Astrocyte (in vitro differentiated cells and primary cell): ENCODE data around the gene PCNX1. TPM values are rescaled to one million over a fixed set of nuclear protein-coding genes. Genes with fewer than 3 reads are reported as not detected.

Experiments
- DNase-seq: peaks from one replicate; pipeline ENCODE4 v3.0.0-alpha.2; 2010; ENCODE audit warnings: low read depth
- FAIRE-seq: peaks from 2 replicates; lab custom pipeline; 2011; peaks lifted over from hg19 to GRCh38; lab: Jason Lieb, UNC
- H2AFZ ChIP-seq: 2 replicates; pipeline ENCODE4 v1.6.0; 2012; ENCODE audit warnings: low read depth, low read length, inconsistent platforms
- H3K27ac ChIP-seq: 2 replicates; pipeline ENCODE4 v1.5.1; 2011; ENCODE audit warnings: low read depth, low read length, inconsistent platforms
- H3K27me3 ChIP-seq: 2 replicates; pipeline ENCODE4 v1.6.0; 2011; ENCODE audit warnings: low read length, inconsistent platforms; ENCODE audit not compliant: insufficient read depth
- H3K36me3 ChIP-seq: 2 replicates; pipeline ENCODE4 v1.5.1; 2011; ENCODE audit warnings: low read length, inconsistent platforms; ENCODE audit not compliant: insufficient read depth
- H3K4me1 ChIP-seq: 2 replicates; pipeline ENCODE4 v1.5.1; 2011; ENCODE audit warnings: low read length, inconsistent platforms; ENCODE audit not compliant: insufficient read depth
- H3K4me2 ChIP-seq: 2 replicates; pipeline ENCODE4 v1.6.0; 2012; ENCODE audit warnings: low read length, inconsistent platforms
- H3K4me3 ChIP-seq: 2 replicates; pipeline ENCODE4 v1.5.1; 2011; ENCODE audit warnings: low read depth, mild to moderate bottlenecking, low read length, inconsistent platforms; ENCODE audit not compliant: insufficient read depth
- H3K79me2 ChIP-seq: 2 replicates; pipeline ENCODE4 v1.6.0; 2012; ENCODE audit warnings: mild to moderate bottlenecking, low read length, inconsistent platforms; ENCODE audit not compliant: insufficient read depth
- H3K9ac ChIP-seq: 2 replicates; pipeline ENCODE4 v1.6.0; 2012; ENCODE audit warnings: mild to moderate bottlenecking, low read length, inconsistent platforms
- H3K9me3 ChIP-seq: 2 replicates; pipeline ENCODE4 v1.5.1; 2012; ENCODE audit warnings: low read depth, mild to moderate bottlenecking, low read length, inconsistent platforms; ENCODE audit not compliant: insufficient read depth
- H4K20me1 ChIP-seq: 2 replicates; pipeline ENCODE4 v1.6.0; 2012; ENCODE audit warnings: low read length, inconsistent platforms; ENCODE audit not compliant: insufficient read depth
- H3K27ac Mint-ChIP-seq: one replicate; pipeline ENCODE4 v1.8.0; 2021; ENCODE audit warnings: mild to moderate bottlenecking, mixed read lengths; ENCODE audit not compliant: unreplicated experiment
- H3K27me3 Mint-ChIP-seq: one replicate; pipeline ENCODE4 v1.8.0; 2021; ENCODE audit warnings: low read depth, mixed read lengths; ENCODE audit not compliant: unreplicated experiment
- H3K36me3 Mint-ChIP-seq: one replicate; pipeline ENCODE4 v1.8.0; 2021; ENCODE audit warnings: low read depth, mixed read lengths; ENCODE audit not compliant: unreplicated experiment
- H3K4me1 Mint-ChIP-seq: one replicate; pipeline ENCODE4 v1.8.0; 2021; ENCODE audit warnings: low read depth, mixed read lengths; ENCODE audit not compliant: unreplicated experiment
- H3K4me3 Mint-ChIP-seq: one replicate; pipeline ENCODE4 v1.8.0; 2021; ENCODE audit warnings: mild to moderate bottlenecking, moderate library complexity, mixed read lengths; ENCODE audit not compliant: unreplicated experiment
- H3K9me3 Mint-ChIP-seq: one replicate; pipeline ENCODE4 v1.8.0; 2021; ENCODE audit warnings: mild to moderate bottlenecking, mixed read lengths; ENCODE audit not compliant: unreplicated experiment
- CTCF ChIP-seq: IDR thresholded peaks from 2 replicates; pipeline ENCODE4 v1.5.1; 2011; ENCODE audit warnings: low read depth, mild to moderate bottlenecking, inconsistent platforms, low read length, moderate library complexity; ENCODE audit not compliant: insufficient read depth
- EZH2 ChIP-seq: IDR thresholded peaks from 2 replicates; pipeline ENCODE4 v1.6.1; 2012; ENCODE audit warnings: mild to moderate bottlenecking, low read length, inconsistent platforms; ENCODE audit not compliant: insufficient read depth
- total RNA-seq: library from RNA; stranded (reverse); gene quantifications from 2 replicates; pipeline ENCODE4 v1.2.1, GENCODE V29; 2021

PCNX1 gene
- total RNA-seq, 1 donor from 2014 or later: 91.3 TPM

- Mint-ChIP-seq H3K27me3 (peaks cover 4% of the 10 kb centered on the region), H3K36me3 (no peaks in the 10 kb centered on the region), H3K9me3 (peaks cover 9% of the 10 kb centered on the region), H3K4me3 (no peak overlapping the region), H3K27ac (no peak overlapping the region), H3K4me1 (peaks cover 25% of the 10 kb centered on the region)
- Histone ChIP-seq H3K4me1 (peaks cover 30% of the 10 kb centered on the region), H3K27ac (no peak overlapping the region), H4K20me1 (no peaks in the 10 kb centered on the region), H3K9ac (no peak overlapping the region), H3K36me3 (no peaks in the 10 kb centered on the region), H3K4me3 (no peak overlapping the region), H3K4me2 (peak overlapping the region; percentile 6), H3K27me3 (no peaks in the 10 kb centered on the region), H3K9me3 (no peaks in the 10 kb centered on the region), H2AFZ (no peak overlapping the region), H3K79me2 (no peaks in the 10 kb centered on the region)
- no peak for FAIRE-seq
- no peak for DNase-seq
- no peak for TF ChIP-seq EZH2
- TF ChIP-seq CTCF: no peak
Measured at GRCh38 chr14:71139294-71139946, 232.2 kb downstream of the PCNX1 start.

GRCh38 chr14:71140157-71140556, 232.9 kb downstream of the PCNX1 start:
- no peaks in the 10 kb centered on the region for H3K36me3 Mint-ChIP-seq
- no peak for TF ChIP-seq EZH2
- no peak for TF ChIP-seq CTCF
- no peak for DNase-seq

GRCh38 chr14:71141701-71142374, 234.6 kb downstream of the PCNX1 start:
- Histone ChIP-seq H3K36me3 (no peaks in the 10 kb centered on the region), H3K4me1 (peaks cover 30% of the 10 kb centered on the region), H3K9me3 (no peaks in the 10 kb centered on the region), H3K27ac (peak overlapping the region; percentile 97), H3K79me2 (no peaks in the 10 kb centered on the region), H4K20me1 (no peaks in the 10 kb centered on the region), H3K4me2 (peak overlapping the region; percentile 59), H3K4me3 (peak overlapping the region; percentile 11), H3K9ac (peak overlapping the region; percentile 73), H2AFZ (no peak overlapping the region), H3K27me3 (no peaks in the 10 kb centered on the region)
- Mint-ChIP-seq H3K27ac (peak overlapping the region; percentile 90), H3K4me3 (no peak overlapping the region), H3K27me3 (no peaks in the 10 kb centered on the region), H3K9me3 (peaks cover 3% of the 10 kb centered on the region), H3K36me3 (no peaks in the 10 kb centered on the region), H3K4me1 (peaks cover 25% of the 10 kb centered on the region)
- FAIRE-seq (peak; percentile 79), DNase-seq (peak; percentile 81)
- no peak for TF ChIP-seq EZH2
- TF ChIP-seq CTCF: no peak

More at GRCh38 chr14:71140157-71140556, 232.9 kb downstream of the PCNX1 start:
- no peaks in the 10 kb centered on the region for H3K79me2 ChIP-seq
- no peaks in the 10 kb centered on the region for H3K36me3 ChIP-seq
- H3K27ac ChIP-seq: no peak overlapping the region
- no peak overlapping the region for H2AFZ ChIP-seq
- no peak for FAIRE-seq
- Mint-ChIP-seq H3K4me3 (no peak overlapping the region), H3K27me3 (peaks cover under 1% of the 10 kb centered on the region), H3K27ac (no peak overlapping the region), H3K9me3 (peaks cover 9% of the 10 kb centered on the region), H3K4me1 (peaks cover 25% of the 10 kb centered on the region)
- H3K9ac ChIP-seq: no peak overlapping the region
- no peak overlapping the region for H3K4me2 ChIP-seq
- H3K4me3 ChIP-seq: no peak overlapping the region
- H3K4me1 ChIP-seq: peaks cover 30% of the 10 kb centered on the region
- no peaks in the 10 kb centered on the region for H3K27me3 ChIP-seq
- H4K20me1 ChIP-seq: no peaks in the 10 kb centered on the region
- no peaks in the 10 kb centered on the region for H3K9me3 ChIP-seq
